ENCODE measurements around the gene SGO1.
A peak's percentile ranks its signal among the peaks of the same experiment; 100 is the strongest.
"Not testable (repeated sequence)": the region's sequence is repeated elsewhere in the genome, so short reads cannot be mapped to it uniquely, and the experiment has no call there.

The SGO1 gene

GRCh38 chr3:20185679-20186599 lies at the start of gene SGO1:
TSS of gene SGO1 (minus strand) at chr3:20186206. CDS start at chr3:20184027, 2,179 bp downstream.
- DNase-seq (ENCODE audit: low spot score), result peak; percentile 99

GRCh38 chr3:20235796-20236195 lies 49.8 kb upstream of the SGO1 start:
- DNase-seq (ENCODE audit: low spot score), result no peak

GRCh38 chr3:20232906-20233780 lies 47.1 kb upstream of the SGO1 start:
- DNase-seq (ENCODE audit: low spot score), result no peak

GRCh38 chr3:20230954-20231353 lies 44.9 kb upstream of the SGO1 start:
- DNase-seq (ENCODE audit: low spot score), result no peak

GRCh38 chr3:20225769-20226168 lies 39.8 kb upstream of the SGO1 start:
- no peak for DNase-seq (ENCODE audit: low spot score)

GRCh38 chr3:20222274-20222673 lies 36.3 kb upstream of the SGO1 start:
- no peak for DNase-seq (ENCODE audit: low spot score)

GRCh38 chr3:20218215-20218614 lies 32.2 kb upstream of the SGO1 start:
- no peak for DNase-seq (ENCODE audit: low spot score)

GRCh38 chr3:20215636-20216035 lies 29.6 kb upstream of the SGO1 start:
- no peak for DNase-seq (ENCODE audit: low spot score)

GRCh38 chr3:20213491-20213890 lies 27.5 kb upstream of the SGO1 start:
- not testable (repeated sequence) for DNase-seq (ENCODE audit: low spot score)

GRCh38 chr3:20207945-20208344 lies 21.9 kb upstream of the SGO1 start:
- not testable (repeated sequence) for DNase-seq (ENCODE audit: low spot score)

GRCh38 chr3:20205898-20206297 lies 19.9 kb upstream of the SGO1 start:
- not testable (repeated sequence) for DNase-seq (ENCODE audit: low spot score)

- no peak for DNase-seq (ENCODE audit: low spot score)
Measured at GRCh38 chr3:20201143-20201542, 15.1 kb upstream of the SGO1 start.

- DNase-seq (ENCODE audit: low spot score), result no peak
Measured at GRCh38 chr3:20197775-20198174, 11.8 kb upstream of the SGO1 start.

- no peak for DNase-seq (ENCODE audit: low spot score)
Measured at GRCh38 chr3:20194793-20195460, 8.9 kb upstream of the SGO1 start.

- no peak for DNase-seq (ENCODE audit: low spot score)
Measured at GRCh38 chr3:20190991-20191390, 5.0 kb upstream of the SGO1 start.

- no peak for DNase-seq (ENCODE audit: low spot score)
Measured at GRCh38 chr3:20186600-20187004, 596 bp upstream of the SGO1 start.

- DNase-seq (ENCODE audit: low spot score), result peak; percentile 16
Measured at GRCh38 chr3:20185331-20185678, 701 bp downstream of the SGO1 start.

GRCh38 chr3:20182206-20182605 lies 3.8 kb downstream of the SGO1 start:
- DNase-seq (ENCODE audit: low spot score), result no peak

- DNase-seq (ENCODE audit: low spot score), result no peak
Measured at GRCh38 chr3:20181276-20181675, 4.7 kb downstream of the SGO1 start.

GRCh38 chr3:20173844-20174410 lies 12.1 kb downstream of the SGO1 start:
- no peak for DNase-seq (ENCODE audit: low spot score)

- no peak for DNase-seq (ENCODE audit: low spot score)
Measured at GRCh38 chr3:20161714-20162113, 24.3 kb downstream of the SGO1 start.

- no peak for DNase-seq (ENCODE audit: low spot score)
Measured at GRCh38 chr3:20160230-20160629, 25.8 kb downstream of the SGO1 start.
